BE2C (cell line): ENCODE measurements around the gene ECHDC3.
A peak's percentile ranks its signal among the peaks of the same experiment; 100 is the strongest.
"Not testable (repeated sequence)": the region's sequence is repeated elsewhere in the genome, so short reads cannot be mapped to it uniquely, and the experiment has no call there.

ENCODE experiments used
- DNase-seq: peaks from one replicate; pipeline ENCODE4 v3.0.0-alpha.2; 2020
- H3K27me3 ChIP-seq: fragments of 250-450 bp; sonication (Bioruptor Pico); 2 replicates; pipeline ENCODE4 v1.5.1; 2020; ENCODE audit warnings: mild to moderate bottlenecking
- H3K36me3 ChIP-seq: fragments of 250-450 bp; sonication (Bioruptor Pico); 2 replicates; pipeline ENCODE4 v1.5.1; 2020; ENCODE audit warnings: mild to moderate bottlenecking
- H3K4me1 ChIP-seq: fragments of 250-450 bp; sonication (Bioruptor Pico); 2 replicates; pipeline ENCODE4 v1.5.1; 2020
- H3K4me3 ChIP-seq: 2 replicates; pipeline ENCODE4 v1.5.1; 2011; ENCODE audit warnings: low read depth, low read length
- H3K9me3 ChIP-seq: fragments of 250-450 bp; sonication (Bioruptor Pico); 2 replicates; pipeline ENCODE4 v1.5.1; 2020
- TF ChIP-seq, protein P1 (sequence below): IDR thresholded peaks from 2 replicates; pipeline ENCODE4 v1.5.1; 2012; ENCODE audit warnings: mild to moderate bottlenecking, low read depth, low read length

Gene ECHDC3

DNA sequence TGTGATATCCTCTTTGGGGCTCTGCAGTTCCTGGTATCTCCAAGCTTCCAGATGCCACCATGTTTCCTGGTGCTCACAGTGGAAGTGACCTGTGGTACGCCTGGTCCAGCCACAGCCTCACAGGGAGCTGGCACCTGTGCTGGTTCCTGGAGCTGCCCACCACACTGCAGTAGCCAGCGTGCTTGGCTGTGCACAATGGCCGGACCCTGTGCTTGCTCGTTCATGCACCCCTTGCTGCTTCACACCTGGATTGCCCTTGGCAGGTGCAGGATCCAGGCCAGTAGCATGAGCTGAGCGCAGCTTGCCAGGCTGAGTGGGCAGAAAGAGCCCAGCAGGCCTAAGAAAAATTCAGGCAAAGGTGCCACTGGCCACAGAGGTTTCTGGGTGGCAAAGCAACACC lies 11.4 kb upstream of the ECHDC3 start:
- no peak for DNase-seq
- H3K4me1 ChIP-seq = no peaks in the 10 kb centered on the region
- no peaks in the 10 kb centered on the region for H3K36me3 ChIP-seq
- TF ChIP-seq, protein P1, sequence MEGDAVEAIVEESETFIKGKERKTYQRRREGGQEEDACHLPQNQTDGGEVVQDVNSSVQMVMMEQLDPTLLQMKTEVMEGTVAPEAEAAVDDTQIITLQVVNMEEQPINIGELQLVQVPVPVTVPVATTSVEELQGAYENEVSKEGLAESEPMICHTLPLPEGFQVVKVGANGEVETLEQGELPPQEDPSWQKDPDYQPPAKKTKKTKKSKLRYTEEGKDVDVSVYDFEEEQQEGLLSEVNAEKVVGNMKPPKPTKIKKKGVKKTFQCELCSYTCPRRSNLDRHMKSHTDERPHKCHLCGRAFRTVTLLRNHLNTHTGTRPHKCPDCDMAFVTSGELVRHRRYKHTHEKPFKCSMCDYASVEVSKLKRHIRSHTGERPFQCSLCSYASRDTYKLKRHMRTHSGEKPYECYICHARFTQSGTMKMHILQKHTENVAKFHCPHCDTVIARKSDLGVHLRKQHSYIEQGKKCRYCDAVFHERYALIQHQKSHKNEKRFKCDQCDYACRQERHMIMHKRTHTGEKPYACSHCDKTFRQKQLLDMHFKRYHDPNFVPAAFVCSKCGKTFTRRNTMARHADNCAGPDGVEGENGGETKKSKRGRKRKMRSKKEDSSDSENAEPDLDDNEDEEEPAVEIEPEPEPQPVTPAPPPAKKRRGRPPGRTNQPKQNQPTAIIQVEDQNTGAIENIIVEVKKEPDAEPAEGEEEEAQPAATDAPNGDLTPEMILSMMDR = no peak
- H3K4me3 ChIP-seq = no peak overlapping the region
- no peaks in the 10 kb centered on the region for H3K9me3 ChIP-seq
- H3K27me3 ChIP-seq = no peaks in the 10 kb centered on the region

DNA sequence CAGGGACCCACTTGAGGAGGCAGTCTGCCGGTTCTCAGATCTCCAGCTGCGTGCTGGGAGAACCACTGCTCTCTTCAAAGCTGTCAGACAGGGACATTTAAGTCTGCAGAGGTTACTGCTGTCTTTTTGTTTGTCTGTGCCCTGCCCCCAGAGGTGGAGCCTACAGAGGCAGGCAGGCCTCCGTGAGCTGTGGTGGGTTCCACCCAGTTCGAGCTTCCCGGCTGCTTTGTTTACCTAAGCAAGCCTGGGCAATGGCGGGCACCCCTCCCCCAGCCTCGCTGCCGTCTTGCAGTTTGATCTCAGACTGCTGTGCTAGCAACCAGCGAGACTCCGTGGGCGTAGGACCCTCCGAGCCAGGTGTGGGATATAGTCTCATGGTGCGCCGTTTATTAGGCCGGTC lies 5.4 kb upstream of the ECHDC3 start:
- H3K27me3 ChIP-seq, H3K4me3 ChIP-seq, DNase-seq, H3K36me3 ChIP-seq, H3K4me1 ChIP-seq, H3K9me3 ChIP-seq: not testable (repeated sequence)

DNA sequence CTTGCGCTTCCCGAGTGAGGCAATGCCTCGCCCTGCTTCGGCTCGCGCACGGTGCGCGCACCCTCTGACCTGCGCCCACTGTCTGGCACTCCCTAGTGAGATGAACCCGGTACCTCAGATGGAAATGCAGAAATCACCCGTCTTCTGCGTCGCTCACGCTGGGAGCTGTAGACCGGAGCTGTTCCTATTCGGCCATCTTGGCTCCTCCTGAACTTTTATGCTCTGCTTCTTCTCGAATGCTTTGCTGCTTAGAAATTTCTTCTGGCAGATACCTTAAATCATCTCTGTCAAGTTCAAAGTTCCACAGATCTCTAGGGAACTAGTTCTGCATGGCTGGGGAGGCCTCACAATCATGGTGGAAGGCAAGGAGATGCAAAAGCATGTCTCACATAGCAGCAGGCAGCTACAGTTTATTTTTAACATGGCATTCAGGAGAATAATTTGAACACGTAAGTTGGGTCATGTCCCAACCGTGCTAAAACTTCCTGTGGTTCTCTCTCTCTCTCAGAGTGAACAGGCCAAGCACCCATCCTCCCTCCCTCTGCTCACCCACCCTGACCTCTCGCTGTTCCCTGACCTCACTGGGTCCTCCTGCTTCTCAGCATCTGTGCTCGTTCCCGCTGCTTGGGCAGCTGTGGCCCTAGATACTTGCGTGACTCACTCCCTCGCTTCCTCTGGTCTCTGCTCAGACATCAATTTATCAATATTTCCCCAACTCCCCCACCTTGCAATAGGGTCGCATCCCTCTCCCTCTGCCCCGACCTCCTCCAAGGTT lies 4.7 kb upstream of the ECHDC3 start:
- not testable (repeated sequence) for H3K9me3 ChIP-seq, H3K36me3 ChIP-seq, DNase-seq, H3K4me3 ChIP-seq, H3K4me1 ChIP-seq, H3K27me3 ChIP-seq

DNA sequence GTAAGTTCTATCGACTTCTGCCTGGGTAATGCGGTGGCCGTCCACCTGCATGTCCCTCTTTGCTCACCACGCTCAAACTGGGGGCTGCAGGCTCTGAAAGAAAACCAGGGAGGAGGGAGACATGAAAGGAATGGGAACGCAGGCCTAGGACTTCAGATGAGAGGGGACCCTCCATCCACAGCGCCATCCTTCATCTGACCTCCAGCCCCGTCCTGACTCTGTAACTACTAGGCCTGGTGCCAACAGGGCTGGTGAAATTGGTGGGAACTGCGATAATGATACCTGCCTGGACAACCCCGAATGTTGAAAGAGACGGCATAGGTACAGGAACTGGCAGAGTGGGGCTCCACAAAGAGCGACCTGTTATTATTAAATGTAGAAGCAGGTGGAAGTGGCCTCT lies 1.3 kb upstream of the ECHDC3 start:
- no peaks in the 10 kb centered on the region; the same call in 1 of the 2 replicates for H3K9me3 ChIP-seq
- no peak for DNase-seq
- H3K4me1 ChIP-seq = no peaks in the 10 kb centered on the region
- TF ChIP-seq, protein P1 = no peak
- H3K4me3 ChIP-seq = no peak overlapping the region
- no peaks in the 10 kb centered on the region for H3K36me3 ChIP-seq
- no peaks in the 10 kb centered on the region for H3K27me3 ChIP-seq

DNA sequence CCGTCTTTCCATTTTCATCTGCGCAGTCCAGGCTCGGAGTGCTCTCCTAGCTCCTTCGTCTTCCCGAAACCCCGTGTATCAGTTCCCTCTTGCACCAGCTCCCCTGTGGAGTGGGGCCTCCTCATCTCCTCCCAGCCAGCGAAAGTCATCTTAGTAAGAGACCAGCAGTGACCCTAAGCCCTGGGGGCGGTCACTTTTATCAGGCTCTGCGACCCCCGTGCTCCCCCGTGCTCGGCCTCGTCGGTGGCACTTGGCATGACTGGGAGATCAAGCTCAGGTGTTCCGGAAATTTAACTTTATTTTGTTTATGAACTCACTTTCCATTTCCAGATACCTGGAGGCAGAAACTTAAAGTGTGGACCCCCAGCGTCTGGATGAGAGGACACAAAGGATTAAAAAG lies 574 bp upstream of the ECHDC3 start:
- TF ChIP-seq, protein P1 = no peak
- H3K9me3 ChIP-seq = no peaks in the 10 kb centered on the region; the same call in 1 of the 2 replicates
- no peaks in the 10 kb centered on the region for H3K27me3 ChIP-seq
- no peak overlapping the region for H3K4me3 ChIP-seq
- no peak for DNase-seq
- H3K4me1 ChIP-seq = no peaks in the 10 kb centered on the region
- no peaks in the 10 kb centered on the region for H3K36me3 ChIP-seq

DNA sequence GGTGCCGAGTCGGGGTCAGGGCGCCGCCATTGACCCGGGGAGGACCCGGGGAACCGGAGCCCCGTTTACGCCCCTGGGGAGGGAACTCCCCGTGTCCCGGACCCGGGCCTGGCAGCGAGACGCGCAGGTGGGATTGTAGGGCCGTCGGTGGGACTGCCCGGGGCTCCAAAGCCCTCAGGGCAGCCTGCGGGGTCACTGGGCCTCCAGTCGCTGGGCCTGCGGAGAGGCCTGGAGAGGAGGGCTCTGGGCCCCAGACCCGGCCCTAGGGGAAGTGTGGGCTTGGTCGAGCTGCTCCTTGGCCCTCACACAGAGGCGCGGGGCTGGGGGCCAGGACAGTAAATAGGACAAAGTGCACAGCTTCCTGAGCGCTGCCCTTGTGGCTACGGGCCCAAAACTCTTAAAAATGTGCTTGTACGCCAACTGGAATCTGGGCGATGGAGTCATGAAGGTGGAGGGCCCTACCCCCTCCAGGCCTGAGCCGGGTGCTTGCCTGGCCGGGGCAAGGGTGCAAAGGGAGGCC lies 657 bp downstream of the ECHDC3 start:
- TF ChIP-seq, protein P1 = no peak
- peak overlapping the region; percentile 48 for H3K4me3 ChIP-seq
- no peaks in the 10 kb centered on the region; the same call in 1 of the 2 replicates for H3K9me3 ChIP-seq
- no peaks in the 10 kb centered on the region for H3K4me1 ChIP-seq
- H3K27me3 ChIP-seq = no peaks in the 10 kb centered on the region
- no peaks in the 10 kb centered on the region for H3K36me3 ChIP-seq
- no peak for DNase-seq
